ENCODE measurements around the gene PBXIP1. TPM values are rescaled to one million over a fixed set of nuclear protein-coding genes. Genes with fewer than 3 reads are reported as not detected.

Gene PBXIP1
- total and polyA plus RNA-seq, 2 of the 13 experiments (the other 11 are each of a cell fraction or from before 2014, with no cell fraction given): 16.3 to 31.9 TPM

- TF ChIP-seq ZNF441 (CRISPR knock-in tag; IDR thresholded peaks at IDR 0.05; ENCODE audit: borderline replicate concordance): peak; percentile 77; the same call in 1 of the 2 replicates
- TF ChIP-seq ZNF776 (CRISPR knock-in tag; IDR thresholded peaks at IDR 0.05): peak; percentile 47; the same call in 1 of the 2 replicates
- peak; percentile 55 for TF ChIP-seq ZNF605 (CRISPR knock-in tag; IDR thresholded peaks at IDR 0.05)
- peak; percentile 3; the same call in 1 of the 2 replicates for TF ChIP-seq MEF2D (CRISPR knock-in tag; IDR thresholded peaks at IDR 0.05)
- 0 out of 2 replicates have a peak, but pooled peaks have one; percentile 70 for TF ChIP-seq FOXK2 (IDR thresholded peaks at IDR 0.05)
- 0 out of 2 replicates have a peak, but pooled peaks have one; percentile 6 for TF ChIP-seq SOX5 (CRISPR knock-in tag; IDR thresholded peaks at IDR 0.05; ENCODE audit: borderline replicate concordance)
- TF ChIP-seq, protein P1, sequence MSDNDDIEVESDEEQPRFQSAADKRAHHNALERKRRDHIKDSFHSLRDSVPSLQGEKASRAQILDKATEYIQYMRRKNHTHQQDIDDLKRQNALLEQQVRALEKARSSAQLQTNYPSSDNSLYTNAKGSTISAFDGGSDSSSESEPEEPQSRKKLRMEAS (IDR thresholded peaks at IDR 0.05): peak; percentile 83
- TF ChIP-seq ZNF510 (CRISPR knock-in tag; IDR thresholded peaks at IDR 0.05; ENCODE audit: low read depth): peak; percentile 13; the same call in 1 of the 2 replicates
- TF ChIP-seq ZEB1 (IDR thresholded peaks at IDR 0.05; ENCODE audit: insufficient replicate concordance, low read depth): no peak
- TF ChIP-seq SIN3B (IDR thresholded peaks at IDR 0.05; ENCODE audit: low read length): no peak
- TF ChIP-seq ISL2 (CRISPR knock-in tag; IDR thresholded peaks at IDR 0.05): peak; percentile 30; the same call in 1 of the 2 replicates
- no peak for TF ChIP-seq SSRP1 (CRISPR knock-in tag; IDR thresholded peaks at IDR 0.05)
- 0 out of 2 replicates have a peak, but pooled peaks have one; percentile 12 for TF ChIP-seq CCDC6 (CRISPR knock-in tag; IDR thresholded peaks at IDR 0.05)
- 0 out of 2 replicates have a peak, but pooled peaks have one; percentile 5 for TF ChIP-seq MXD1 (CRISPR knock-in tag; IDR thresholded peaks at IDR 0.05)
- no peak for TF ChIP-seq ZFAT (CRISPR knock-in tag; conservative IDR thresholded peaks at IDR 0.05)
- TF ChIP-seq MAFG (CRISPR knock-in tag; IDR thresholded peaks at IDR 0.05): no peak
- 0 out of 2 replicates have a peak, but pooled peaks have one; percentile 14 for TF ChIP-seq ZNF766 (CRISPR knock-in tag; IDR thresholded peaks at IDR 0.05; ENCODE audit: borderline replicate concordance)
- peak; percentile 48; the same call in 1 of the 2 replicates for TF ChIP-seq KMT2B (CRISPR knock-in tag; IDR thresholded peaks at IDR 0.05)
- TF ChIP-seq PAWR (CRISPR knock-in tag; IDR thresholded peaks at IDR 0.05; ENCODE audit: borderline replicate concordance): no peak
- peak; percentile 16; the same call in 1 of the 2 replicates for TF ChIP-seq MIER3 (CRISPR knock-in tag; IDR thresholded peaks at IDR 0.05; ENCODE audit: borderline replicate concordance)
- TF ChIP-seq KLF6 (CRISPR knock-in tag; IDR thresholded peaks at IDR 0.05): peak; percentile 66
- TF ChIP-seq FOXJ3 (CRISPR knock-in tag; IDR thresholded peaks at IDR 0.05; ENCODE audit: borderline replicate concordance): peak; percentile 45; the same call in 1 of the 2 replicates
- peak; percentile 14; the same call in 1 of the 2 replicates for TF ChIP-seq ERF (CRISPR knock-in tag; IDR thresholded peaks at IDR 0.05)
- TF ChIP-seq, protein P2, sequence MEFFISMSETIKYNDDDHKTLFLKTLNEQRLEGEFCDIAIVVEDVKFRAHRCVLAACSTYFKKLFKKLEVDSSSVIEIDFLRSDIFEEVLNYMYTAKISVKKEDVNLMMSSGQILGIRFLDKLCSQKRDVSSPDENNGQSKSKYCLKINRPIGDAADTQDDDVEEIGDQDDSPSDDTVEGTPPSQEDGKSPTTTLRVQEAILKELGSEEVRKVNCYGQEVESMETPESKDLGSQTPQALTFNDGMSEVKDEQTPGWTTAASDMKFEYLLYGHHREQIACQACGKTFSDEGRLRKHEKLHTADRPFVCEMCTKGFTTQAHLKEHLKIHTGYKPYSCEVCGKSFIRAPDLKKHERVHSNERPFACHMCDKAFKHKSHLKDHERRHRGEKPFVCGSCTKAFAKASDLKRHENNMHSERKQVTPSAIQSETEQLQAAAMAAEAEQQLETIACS (CRISPR knock-in tag; IDR thresholded peaks at IDR 0.05): no peak
- TF ChIP-seq ZSCAN9 (CRISPR knock-in tag; IDR thresholded peaks at IDR 0.05; ENCODE audit: borderline replicate concordance): 0 out of 2 replicates have a peak, but pooled peaks have one; percentile 18
- no peak for TF ChIP-seq PRMT3 (CRISPR knock-in tag; IDR thresholded peaks at IDR 0.05; ENCODE audit: borderline replicate concordance, low read depth)
- TF ChIP-seq, protein P3, sequence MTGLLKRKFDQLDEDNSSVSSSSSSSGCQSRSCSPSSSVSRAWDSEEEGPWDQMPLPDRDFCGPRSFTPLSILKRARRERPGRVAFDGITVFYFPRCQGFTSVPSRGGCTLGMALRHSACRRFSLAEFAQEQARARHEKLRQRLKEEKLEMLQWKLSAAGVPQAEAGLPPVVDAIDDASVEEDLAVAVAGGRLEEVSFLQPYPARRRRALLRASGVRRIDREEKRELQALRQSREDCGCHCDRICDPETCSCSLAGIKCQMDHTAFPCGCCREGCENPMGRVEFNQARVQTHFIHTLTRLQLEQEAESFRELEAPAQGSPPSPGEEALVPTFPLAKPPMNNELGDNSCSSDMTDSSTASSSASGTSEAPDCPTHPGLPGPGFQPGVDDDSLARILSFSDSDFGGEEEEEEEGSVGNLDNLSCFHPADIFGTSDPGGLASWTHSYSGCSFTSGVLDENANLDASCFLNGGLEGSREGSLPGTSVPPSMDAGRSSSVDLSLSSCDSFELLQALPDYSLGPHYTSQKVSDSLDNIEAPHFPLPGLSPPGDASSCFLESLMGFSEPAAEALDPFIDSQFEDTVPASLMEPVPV (CRISPR knock-in tag; IDR thresholded peaks at IDR 0.05): peak; percentile 13
- 0 out of 2 replicates have a peak, but pooled peaks have one; percentile 9 for TF ChIP-seq IRX3 (CRISPR knock-in tag; IDR thresholded peaks at IDR 0.05; ENCODE audit: borderline replicate concordance, low read depth)
- no peak; the same call in 1 of the 2 replicates for TF ChIP-seq HNF4G (IDR thresholded peaks at IDR 0.05; ENCODE audit: borderline replicate concordance, low read depth, low read length)
- no peak for TF ChIP-seq HNF4G (CRISPR knock-in tag; IDR thresholded peaks at IDR 0.05; ENCODE audit: borderline replicate concordance, low read depth)
Observed at GRCh38 chr1:154974808-154975408, 19.0 kb upstream of the PBXIP1 start (continued).
